B cell (primary cell): Measurements from ENCODE around the gene KCNAB3. TPM values are rescaled to one million over a fixed set of nuclear protein-coding genes. Genes with fewer than 3 reads are reported as not detected.

ENCODE experiments used
- ATAC-seq: fragments of 200-7000 bp; cut with Tn5 transposase; one replicate; pipeline ENCODE4 v1.10.0; 2021; ENCODE audit warnings: low read depth, mild to moderate bottlenecking, moderate number of reproducible peaks, moderate library complexity
- CTCF ChIA-PET: fragments of 350-600 bp; sonication (Branson Sonifier 250); formaldehyde crosslinking; loops from one replicate; lab custom pipeline; 2021; ENCODE audit warnings: antibody characterized with exemption, inconsistent platforms; lab: Charles Lee
- POLR2A ChIA-PET: fragments of 350-600 bp; sonication (Branson Sonifier 250); formaldehyde crosslinking; loops from one replicate; lab custom pipeline; 2021; ENCODE audit warnings: antibody characterized with exemption; lab: Charles Lee
- DNase-seq: peaks from one replicate; pipeline ENCODE4 v3.0.0; 2013
- H2AFZ ChIP-seq: 2 replicates; pipeline ENCODE4 v1.6.1; 2012; ENCODE audit warnings: mild to moderate bottlenecking, low read depth, low read length; ENCODE audit not compliant: insufficient read depth, poor library complexity, severe bottlenecking
- H3K27ac ChIP-seq, 2 donors: 1 replicate in 1 of 2; 2 replicates in 1 of 2; pipeline ENCODE4 v1.5.1; 2012 to 2013; ENCODE audit warnings: low read length in 2 of 2, mild to moderate bottlenecking in 2 of 2, moderate library complexity in 1 of 2
- H3K27me3 ChIP-seq, 4 experiments: fragments of 200-600 bp in 1 of 4; sonication (generic) in 1 of 4; replicated peaks in 1 of 4; 1 replicate in 2 of 4; 2 replicates in 2 of 4; pipeline versions ENCODE4 v1.6.1 to v1.7.0; 2013 to 2016; ENCODE audit warnings: low read length in 3 of 4, mild to moderate bottlenecking in 2 of 4, mixed read lengths in 1 of 4, moderate library complexity in 1 of 4; ENCODE audit not compliant: insufficient read depth in 4 of 4, control insufficient read depth in 3 of 4; ENCODE audit errors: control extremely low read depth in 1 of 4
- H3K36me3 ChIP-seq, 2 experiments: replicated peaks in 1 of 2; 1 replicate in 1 of 2; 2 replicates in 1 of 2; pipeline versions ENCODE4 v1.6.1 to v1.7.1; 2013; ENCODE audit warnings: low read length in 1 of 2; ENCODE audit not compliant: insufficient read depth in 2 of 2, control insufficient read depth in 1 of 2; ENCODE audit errors: control extremely low read depth in 1 of 2, extremely low read depth in 1 of 2
- H3K4me1 ChIP-seq, 2 donors: fragments of 200-600 bp in 1 of 2; sonication (generic) in 1 of 2; 1 replicate in 1 of 2; 2 replicates in 1 of 2; pipeline versions ENCODE4 v1.5.1 to v1.6.1; 2013 to 2017; ENCODE audit warnings: low read length in 2 of 2; ENCODE audit not compliant: control insufficient read depth in 2 of 2, insufficient read depth in 2 of 2
- H3K4me2 ChIP-seq: replicated peaks from 2 replicates; pipeline ENCODE3; 2012; ENCODE audit warnings: mild to moderate bottlenecking, low read depth, low read length; ENCODE audit not compliant: poor library complexity, severe bottlenecking
- H3K4me3 ChIP-seq, 5 experiments: fragments of 200-600 bp in 1 of 5; sonication (generic) in 1 of 5; 1 replicate in 3 of 5; 2 replicates in 2 of 5; pipeline versions ENCODE4 v1.5.1 to v1.7.0; 2011 to 2016; ENCODE audit warnings: low read length in 4 of 5, mild to moderate bottlenecking in 4 of 5, low read depth in 2 of 5, control low read depth in 1 of 5, moderate library complexity in 1 of 5; ENCODE audit not compliant: insufficient read depth in 1 of 5; ENCODE audit errors: control extremely low read depth in 1 of 5, extremely low read depth in 1 of 5
- H3K79me2 ChIP-seq: fragments of 200-600 bp; sonication (generic); one replicate; pipeline ENCODE4 v1.6.0; 2016; ENCODE audit warnings: low read length; ENCODE audit not compliant: control insufficient read depth, insufficient read depth
- H3K9ac ChIP-seq: fragments of 200-600 bp; sonication (generic); 2 replicates; pipeline ENCODE4 v1.6.1; 2017; ENCODE audit warnings: mild to moderate bottlenecking, low read length, moderate library complexity
- H3K9me3 ChIP-seq, 3 donors: one replicate each; pipeline versions ENCODE4 v1.6.1 to v1.7.1; 2013; ENCODE audit warnings: low read length in 2 of 3; ENCODE audit not compliant: control insufficient read depth in 2 of 3, insufficient read depth in 1 of 3; ENCODE audit errors: control extremely low read depth in 1 of 3
- H4K20me1 ChIP-seq: 2 replicates; pipeline ENCODE4 v1.6.0; 2012; ENCODE audit warnings: mild to moderate bottlenecking, low read length; ENCODE audit not compliant: insufficient read depth, control insufficient read depth, poor library complexity, severe bottlenecking
- H3K27ac Mint-ChIP-seq: one replicate; pipeline ENCODE4 v1.8.0; 2021; ENCODE audit warnings: mixed read lengths
- H3K27me3 Mint-ChIP-seq: one replicate; pipeline ENCODE4 v1.8.0; 2021; ENCODE audit warnings: mixed read lengths
- H3K4me1 Mint-ChIP-seq: one replicate; pipeline ENCODE4 v1.8.0; 2021; ENCODE audit warnings: mixed read lengths
- H3K4me3 Mint-ChIP-seq: one replicate; pipeline ENCODE4 v1.8.0; 2021; ENCODE audit warnings: mixed read lengths
- H3K9me3 Mint-ChIP-seq: one replicate; pipeline ENCODE4 v1.8.0; 2022; ENCODE audit warnings: mixed read lengths; ENCODE audit not compliant: insufficient read depth
- CTCF ChIP-seq: fragments of 200-600 bp; IDR thresholded peaks from one replicate; pipeline ENCODE4 v1.8.0; 2022; ENCODE audit warnings: antibody characterized with exemption, mild to moderate bottlenecking
- EZH2 ChIP-seq: IDR thresholded peaks from 2 replicates; pipeline ENCODE4 v1.6.1; 2012; ENCODE audit warnings: borderline replicate concordance, low read depth, mild to moderate bottlenecking, moderate library complexity, low read length; ENCODE audit not compliant: insufficient read depth, poor library complexity, severe bottlenecking
- WGBS: methylation state at CpG from one replicate; pipeline ENCODE4 v1.1.5; 2013; ENCODE audit warnings: missing lambda C conversion rate; ENCODE audit not compliant: insufficient coverage; 5-methylcytosine and 5-hydroxymethylcytosine counted together
- intact Hi-C: fragments of 100-400 bp; cut with micrococcal nuclease; formaldehyde crosslinking; loops from one replicate; pipeline ENCODE4 v1.10.0; 2022
- polyA plus RNA-seq: library from polyadenylated mRNA; depleted of rRNA; stranded (reverse); fragments of >200 nt; gene quantifications from 2 replicates; pipeline ENCODE4 v1.2.3, GENCODE V29; 2012
- total RNA-seq, 2 donors: library from RNA; stranded (reverse); fragments of 120-200 nt in 1 of 2; gene quantifications; 1 replicate in 1 of 2; 2 replicates in 1 of 2; pipeline versions ENCODE4 v1.2.3 to v1.2.4, GENCODE V29; 2013 to 2022

KCNAB3 gene
- total and polyA plus RNA-seq, 2 donors (not counting 1 experiment from before 2014, with no cell fraction given): 11.4 to 16.3 TPM

- Mint-ChIP-seq H3K4me3 (no peak overlapping the region), H3K4me1 (no peaks in the 10 kb centered on the region), H3K27ac (no peak overlapping the region), H3K9me3 (no peaks in the 10 kb centered on the region), H3K27me3 (peaks cover 18% of the 10 kb centered on the region)
- H3K27me3 ChIP-seq: peaks cover 0 to 5% (median 1%) of the 10 kb centered on the region in 4 experiments
- CTCF ChIA-PET: interaction anchor here (1.1 kb wide), 1 partner anchor 27 kb away, joined by 3 read pairs; no protein-coding TSS in a partner anchor
- H3K4me2 ChIP-seq: no peak overlapping the region
- no peaks in the 10 kb centered on the region for H3K79me2 ChIP-seq
- no peaks in the 10 kb centered on the region for H3K36me3 ChIP-seq
- no peak overlapping the region for H3K27ac ChIP-seq
- intact Hi-C loops: no loop called here
- WGBS: no CpG with 5 or more reads among the region's 2 CpGs
- POLR2A ChIA-PET: no interaction called here
- ATAC-seq (no peak), DNase-seq (no peak)
- no peak overlapping the region for H3K4me3 ChIP-seq
- H3K9ac ChIP-seq: no peak overlapping the region
- H3K9me3 ChIP-seq: no peaks in the 10 kb centered on the region
- no peaks in the 10 kb centered on the region for H3K4me1 ChIP-seq
- TF ChIP-seq CTCF (no peak), EZH2 (no peak)
- H2AFZ ChIP-seq: no peak overlapping the region
- no peaks in the 10 kb centered on the region for H4K20me1 ChIP-seq
Observed at GRCh38 chr17:7961421-7961820, 31.8 kb upstream of the KCNAB3 start.

GRCh38 chr17:7959503-7960253, 30.0 kb upstream of the KCNAB3 start:
- TF ChIP-seq EZH2: no peak
- no peak for TF ChIP-seq CTCF
- Histone ChIP-seq H3K9ac (no peak overlapping the region), H3K79me2 (no peaks in the 10 kb centered on the region), H3K27me3 (peaks cover 0 to 5% (median 1%) of the 10 kb centered on the region in 4 experiments), H3K36me3 (no peaks in the 10 kb centered on the region), H3K9me3 (no peaks in the 10 kb centered on the region), H3K27ac (no peak overlapping the region), H3K4me2 (no peak overlapping the region), H3K4me3 (no peak overlapping the region), H4K20me1 (no peaks in the 10 kb centered on the region), H3K4me1 (no peaks in the 10 kb centered on the region), H2AFZ (no peak overlapping the region)
- DNase-seq (no peak), ATAC-seq (no peak)
- Mint-ChIP-seq H3K27ac (no peak overlapping the region), H3K4me1 (no peaks in the 10 kb centered on the region), H3K9me3 (no peaks in the 10 kb centered on the region), H3K4me3 (no peak overlapping the region), H3K27me3 (peaks cover 18% of the 10 kb centered on the region)
- ChIA-PET POLR2A (no interaction called here), CTCF (interaction anchor here (1.1 kb wide), 1 partner anchor 216 kb away, joined by 3 read pairs; no protein-coding TSS in a partner anchor)
- no CpG with 5 or more reads among the region's 9 CpGs for WGBS
- intact Hi-C loops: no loop called here
